Aorta (tissue), 5 donors: ENCODE measurements around the gene FILIP1. TPM values are rescaled to one million over a fixed set of nuclear protein-coding genes. Genes with fewer than 3 reads are reported as not detected.
A peak's percentile ranks its signal among the peaks of the same experiment; 100 is the strongest.

Experiments
- ATAC-seq: fragments of 200-7000 bp; cut with Tn5 transposase; one replicate; pipeline ENCODE4 v1.9.1; 2022; ENCODE audit warnings: moderate library complexity; ENCODE audit not compliant: low FRiP score
- DNase-seq, 2 donors: peaks; one replicate each; pipeline ENCODE4 v3.0.0-alpha.2; 2020
- H3K27ac ChIP-seq, 2 donors: one replicate each; pipeline ENCODE4 v1.5.1; 2013; ENCODE audit warnings: low read length in 2 of 2, mild to moderate bottlenecking in 2 of 2, moderate library complexity in 2 of 2, control low read depth in 1 of 2, inconsistent platforms in 1 of 2, low read depth in 1 of 2
- H3K27me3 ChIP-seq, 2 donors: one replicate each; pipeline ENCODE4 v1.6.1; 2013; ENCODE audit warnings: control low read depth in 1 of 2, low read length in 1 of 2, mild to moderate bottlenecking in 1 of 2, moderate library complexity in 1 of 2; ENCODE audit not compliant: insufficient read depth in 2 of 2, control insufficient read depth in 1 of 2
- H3K36me3 ChIP-seq, 2 donors: one replicate each; pipeline ENCODE4 v1.6.1; 2013; ENCODE audit warnings: control low read depth in 1 of 2, low read length in 1 of 2, mild to moderate bottlenecking in 1 of 2; ENCODE audit not compliant: insufficient read depth in 2 of 2, control insufficient read depth in 1 of 2
- H3K4me1 ChIP-seq, 2 donors: one replicate each; pipeline ENCODE4 v1.6.1; 2013; ENCODE audit warnings: low read length in 2 of 2, control low read depth in 1 of 2, mild to moderate bottlenecking in 1 of 2, moderate library complexity in 1 of 2; ENCODE audit not compliant: insufficient read depth in 2 of 2, control insufficient read depth in 1 of 2
- H3K4me3 ChIP-seq, 2 donors: one replicate each; pipeline ENCODE4 v1.5.1; 2013; ENCODE audit warnings: low read length in 2 of 2, control low read depth in 1 of 2, mild to moderate bottlenecking in 1 of 2
- H3K9me3 ChIP-seq: one replicate; pipeline ENCODE4 v1.6.1; 2013; ENCODE audit warnings: mild to moderate bottlenecking, low read length; ENCODE audit not compliant: control insufficient read depth
- WGBS, 2 donors: extraction: QIAGEN DNeasy Blood & Tissue Kit; methylation state at CpG; one replicate each; pipeline ENCODE4 v1.1.7; 2013; 5-methylcytosine and 5-hydroxymethylcytosine counted together
- intact Hi-C, 2 donors: fragments of 100-400 bp; cut with DNase I; formaldehyde crosslinking; loops; one replicate each; pipeline versions ENCODE4 v1.14.2 to v1.15.0; 2022
- microRNA-seq, 2 donors: library from miRNA; unstranded; fragments of <30 nt; microRNA quantifications; one replicate each; pipeline ENCODE4 v1.2.0, GENCODE V29; 2020
- polyA plus RNA-seq, 2 donors: library from polyadenylated mRNA; stranded (reverse); fragments of 200-250 nt; gene quantifications; one replicate each; pipeline ENCODE4 v1.2.3, GENCODE V29; 2013
- total RNA-seq, 2 donors: library from RNA; stranded (reverse); fragmentation: NEBNext Ultra II Directional; extraction: Animal tissue kit (Norgen Biotek cat#: 25700); gene quantifications; one replicate each; pipeline ENCODE4 v1.2.1, GENCODE V29; 2021
- donor health status: healthy with polysubstance abuse.
- donor health status: Bipolar disorder and iron deficiency.
- donor health status: DM: no; HTN: no; CAD: no.
- donor health status: DM: no; HTN: no; CAD: no.
- donor health status: DM: yes; HTN: yes; CAD: no.

Gene FILIP1
- total and polyA plus RNA-seq, 4 donors = 6.9 to 53.3 (median 21.3) TPM

DNA sequence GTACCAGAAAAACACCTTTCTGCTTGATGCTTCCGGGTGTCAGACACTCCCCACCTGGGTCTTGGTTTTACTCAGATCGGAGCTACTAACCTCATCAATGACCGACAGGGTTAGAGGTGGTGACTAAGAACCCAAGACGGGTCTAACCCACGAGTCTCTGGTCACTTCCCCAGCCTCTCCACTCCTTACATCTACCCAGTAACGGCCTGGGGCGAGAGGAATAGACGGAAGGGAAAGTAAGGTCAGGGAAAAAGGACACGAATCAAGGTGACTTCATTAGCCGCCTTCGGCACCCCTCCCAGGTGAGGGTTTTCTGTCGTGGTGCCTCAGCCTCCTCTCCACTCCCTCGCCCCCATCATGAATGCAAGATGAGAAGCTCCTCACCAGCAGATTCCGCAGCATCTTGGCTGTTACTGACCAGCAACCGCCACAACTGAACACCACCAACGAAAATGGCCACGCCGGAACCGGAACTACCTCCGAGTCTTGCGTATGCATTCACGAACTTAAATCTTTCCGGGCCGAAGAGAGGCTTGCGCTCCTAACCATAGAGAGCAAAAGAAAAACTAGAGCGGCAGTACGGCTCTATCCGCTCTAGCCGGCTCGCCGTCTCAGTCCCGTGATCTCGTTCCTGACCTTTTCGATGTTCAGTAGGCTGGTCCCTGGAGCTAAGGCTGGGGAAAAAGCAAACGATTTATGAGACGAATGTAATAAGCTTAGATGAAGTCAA, 250.1 kb downstream of the FILIP1 start, which contains the start of gene COX7A2:
TSS of gene COX7A2 (minus strand) at position 469 of the 730 bp plus-strand sequence. CDS start at position 402, 67 bp downstream.
- peak within 1 kb of the TSS; percentile 65 to 88 for H3K4me3 ChIP-seq
- ATAC-seq (peak; percentile 99), DNase-seq (peak; percentile 93 to 95)
- no peaks in the 10 kb centered on the region for H3K27me3 ChIP-seq
- no peaks in the 10 kb centered on the region for H3K4me1 ChIP-seq
- no peaks in the 10 kb centered on the region for H3K9me3 ChIP-seq
- H3K36me3 ChIP-seq = peaks cover 3 to 4% of the 10 kb centered on the region in 2 donors
- intact Hi-C loops = no loop called here
- 0 to 1% methylated on average over 36 of the region's 36 CpGs for WGBS, 2 donors
- peak within 1 kb of the TSS in 1 of 2 donors; percentile 86 for H3K27ac ChIP-seq

Small RNAs within 50 kb of the gene (microRNA-seq; reads per million reads assigned to microRNA genes)
- 0 reads per million in 2 donors for gene MIR4463

Other genes starting within 250 kb of the FILIP1 start
- 100 to 1,000 TPM; 199 to 312 TPM for gene COX7A2, start 250.0 kb downstream of the FILIP1 start, total RNA-seq
- gene COX7A2, start 250.0 kb downstream of the FILIP1 start, polyA plus RNA-seq = 1,000 to 10,000 TPM in 1 of 2 donors, 100 to 1,000 TPM in 1; 299 to 1,052 TPM
- gene TMEM30A, start 209.0 kb downstream of the FILIP1 start, total RNA-seq = 100 to 1,000 TPM; 133 to 164 TPM
- gene TMEM30A, start 209.0 kb downstream of the FILIP1 start, polyA plus RNA-seq = 10 to 100 TPM; 66.5 to 80.8 TPM
- gene SENP6, start 108.1 kb upstream of the FILIP1 start, total RNA-seq = 100 to 1,000 TPM; 141 to 147 TPM
- gene SENP6, start 108.1 kb upstream of the FILIP1 start, polyA plus RNA-seq = 10 to 100 TPM; 31.8 to 61.6 TPM